OCI-LY1 (cell line): ENCODE data around the gene RBM20.

Experiments
- EZH2 ChIP-seq: fragments of 200-600 bp; sonication (generic), shearing (Covaris generic); IDR thresholded peaks from 2 replicates; pipeline ENCODE4 v1.8.0; 2017; ENCODE audit warnings: borderline replicate concordance, mixed run types, mild to moderate bottlenecking, antibody characterized with exemption, low read length, moderate library complexity, mixed read lengths
- TF ChIP-seq, protein P1 (sequence below): fragments of 200-600 bp; sonication (generic), shearing (Covaris generic); IDR thresholded peaks from 2 replicates; pipeline ENCODE4 v1.5.1; 2017; ENCODE audit warnings: mild to moderate bottlenecking, antibody characterized with exemption, low read length, moderate library complexity, mixed read lengths

DNA sequence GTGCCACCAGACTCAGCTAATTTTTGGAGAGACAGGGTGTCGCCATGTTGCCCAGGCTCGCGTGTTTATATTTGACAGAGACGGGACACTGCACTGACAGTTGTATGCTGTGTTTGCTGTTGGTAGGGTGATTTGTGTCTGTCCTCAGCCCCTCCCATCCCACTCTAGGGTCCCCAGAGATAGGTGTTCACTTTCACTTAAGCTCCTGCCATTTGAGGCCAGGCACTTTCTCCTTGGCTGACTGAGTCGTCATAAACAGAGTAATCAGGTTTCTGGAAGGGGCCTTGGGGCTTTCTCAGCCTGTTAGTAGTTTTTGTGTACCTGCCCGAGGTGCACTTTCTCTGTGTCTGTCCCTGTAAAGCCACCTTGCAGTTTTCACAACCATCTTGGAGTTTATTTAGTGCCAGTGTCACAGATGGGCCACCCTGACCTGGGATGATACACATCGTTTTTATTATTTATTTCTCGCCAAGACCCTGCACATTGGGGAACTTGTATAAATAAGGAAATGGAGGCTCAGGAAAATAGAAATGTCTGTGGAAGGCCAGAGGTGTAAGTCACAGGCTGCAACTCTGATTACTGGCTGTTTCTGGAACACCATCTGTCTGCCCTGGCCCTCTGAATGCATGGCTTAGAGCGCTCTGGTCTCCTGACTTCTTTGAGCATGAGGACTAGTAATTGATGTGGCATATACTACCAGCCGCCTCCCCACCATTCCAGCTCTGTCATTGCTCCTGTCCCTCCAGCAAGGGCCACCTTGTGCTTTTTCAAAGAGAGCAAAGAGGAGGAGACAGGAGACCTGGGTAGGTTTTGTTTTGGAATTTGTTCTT lies 145.7 kb downstream of the RBM20 start:
- TF ChIP-seq, protein P1, sequence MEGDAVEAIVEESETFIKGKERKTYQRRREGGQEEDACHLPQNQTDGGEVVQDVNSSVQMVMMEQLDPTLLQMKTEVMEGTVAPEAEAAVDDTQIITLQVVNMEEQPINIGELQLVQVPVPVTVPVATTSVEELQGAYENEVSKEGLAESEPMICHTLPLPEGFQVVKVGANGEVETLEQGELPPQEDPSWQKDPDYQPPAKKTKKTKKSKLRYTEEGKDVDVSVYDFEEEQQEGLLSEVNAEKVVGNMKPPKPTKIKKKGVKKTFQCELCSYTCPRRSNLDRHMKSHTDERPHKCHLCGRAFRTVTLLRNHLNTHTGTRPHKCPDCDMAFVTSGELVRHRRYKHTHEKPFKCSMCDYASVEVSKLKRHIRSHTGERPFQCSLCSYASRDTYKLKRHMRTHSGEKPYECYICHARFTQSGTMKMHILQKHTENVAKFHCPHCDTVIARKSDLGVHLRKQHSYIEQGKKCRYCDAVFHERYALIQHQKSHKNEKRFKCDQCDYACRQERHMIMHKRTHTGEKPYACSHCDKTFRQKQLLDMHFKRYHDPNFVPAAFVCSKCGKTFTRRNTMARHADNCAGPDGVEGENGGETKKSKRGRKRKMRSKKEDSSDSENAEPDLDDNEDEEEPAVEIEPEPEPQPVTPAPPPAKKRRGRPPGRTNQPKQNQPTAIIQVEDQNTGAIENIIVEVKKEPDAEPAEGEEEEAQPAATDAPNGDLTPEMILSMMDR: no peak
- TF ChIP-seq EZH2: no peak
